ENCODE measurements around the gene SLC38A1.

Gene SLC38A1

GRCh38 chr12:46233423-46233822 lies 35.4 kb downstream of the SLC38A1 start:
- TF ChIP-seq, protein P1, sequence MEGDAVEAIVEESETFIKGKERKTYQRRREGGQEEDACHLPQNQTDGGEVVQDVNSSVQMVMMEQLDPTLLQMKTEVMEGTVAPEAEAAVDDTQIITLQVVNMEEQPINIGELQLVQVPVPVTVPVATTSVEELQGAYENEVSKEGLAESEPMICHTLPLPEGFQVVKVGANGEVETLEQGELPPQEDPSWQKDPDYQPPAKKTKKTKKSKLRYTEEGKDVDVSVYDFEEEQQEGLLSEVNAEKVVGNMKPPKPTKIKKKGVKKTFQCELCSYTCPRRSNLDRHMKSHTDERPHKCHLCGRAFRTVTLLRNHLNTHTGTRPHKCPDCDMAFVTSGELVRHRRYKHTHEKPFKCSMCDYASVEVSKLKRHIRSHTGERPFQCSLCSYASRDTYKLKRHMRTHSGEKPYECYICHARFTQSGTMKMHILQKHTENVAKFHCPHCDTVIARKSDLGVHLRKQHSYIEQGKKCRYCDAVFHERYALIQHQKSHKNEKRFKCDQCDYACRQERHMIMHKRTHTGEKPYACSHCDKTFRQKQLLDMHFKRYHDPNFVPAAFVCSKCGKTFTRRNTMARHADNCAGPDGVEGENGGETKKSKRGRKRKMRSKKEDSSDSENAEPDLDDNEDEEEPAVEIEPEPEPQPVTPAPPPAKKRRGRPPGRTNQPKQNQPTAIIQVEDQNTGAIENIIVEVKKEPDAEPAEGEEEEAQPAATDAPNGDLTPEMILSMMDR (IDR thresholded peaks at IDR 0.05): no peak
- no peak for DNase-seq (ENCODE audit: low spot score)
- no peak overlapping the region for H3K4me3 ChIP-seq
- H3K27ac ChIP-seq: no peak overlapping the region

DNA sequence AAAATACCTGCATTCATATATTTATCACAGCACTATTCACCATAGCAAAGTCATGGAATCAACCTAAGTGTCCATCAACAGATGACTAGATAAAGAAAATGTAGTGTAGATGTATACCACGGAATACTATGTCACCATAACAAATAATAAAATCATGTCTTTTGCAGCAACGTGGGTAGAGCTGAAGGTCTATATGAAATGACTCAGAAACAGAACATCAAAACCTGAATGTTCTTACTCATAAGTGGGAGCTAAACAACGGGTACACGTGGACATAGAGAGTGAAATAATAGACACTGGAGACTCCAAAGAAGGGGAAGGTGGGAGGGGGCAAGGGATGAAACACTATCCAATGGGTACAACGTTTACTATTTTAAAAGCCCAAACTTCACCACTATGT lies 37.9 kb downstream of the SLC38A1 start:
- DNase-seq (ENCODE audit: low spot score): no peak
- Histone ChIP-seq H3K27ac (no peak overlapping the region), H3K4me3 (no peak overlapping the region)
- TF ChIP-seq, protein P1 (IDR thresholded peaks at IDR 0.05): no peak

DNA sequence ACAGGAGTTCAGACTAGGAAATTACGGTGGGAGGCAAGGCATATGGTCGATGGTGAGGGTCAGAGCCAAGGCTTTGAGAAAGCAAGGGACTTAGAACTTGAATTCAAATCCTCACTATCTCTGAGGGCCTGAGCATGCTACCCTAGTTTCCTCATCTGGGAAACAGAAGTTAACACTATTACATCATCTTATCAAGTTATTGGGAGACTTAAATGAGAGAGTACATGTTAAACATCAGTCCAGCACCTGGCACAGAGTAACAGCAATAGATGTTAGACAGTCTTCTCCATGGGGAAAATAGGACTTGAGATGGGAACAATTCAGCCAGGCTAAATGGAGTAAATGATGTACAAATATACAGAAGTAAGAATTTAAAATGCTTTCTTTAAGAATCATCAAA lies 38.5 kb downstream of the SLC38A1 start:
- Histone ChIP-seq H3K4me3 (no peak overlapping the region), H3K27ac (no peak overlapping the region)
- no peak for DNase-seq (ENCODE audit: low spot score)
- TF ChIP-seq, protein P1 (IDR thresholded peaks at IDR 0.05): no peak

DNA sequence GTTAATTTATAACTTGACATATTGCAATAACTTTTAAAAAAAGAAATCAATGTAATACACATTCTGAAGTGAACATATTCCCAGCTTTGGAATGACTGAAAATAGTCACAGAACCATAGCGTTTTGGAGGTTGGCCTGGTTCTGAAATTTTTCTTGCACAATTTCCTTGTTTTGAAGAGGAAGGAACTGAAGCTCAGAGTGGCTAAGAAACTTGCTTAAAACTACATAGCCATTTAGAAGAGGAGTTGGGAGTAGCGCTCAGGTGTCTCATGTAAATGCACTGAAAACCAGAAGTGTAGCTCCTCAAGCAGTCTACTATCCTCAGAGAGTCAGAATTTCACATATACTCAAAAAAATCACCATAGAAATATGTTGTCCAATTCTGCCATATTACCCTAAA lies 41.2 kb downstream of the SLC38A1 start:
- Histone ChIP-seq H3K4me3 (no peak overlapping the region), H3K27ac (no peak overlapping the region)
- TF ChIP-seq, protein P1 (IDR thresholded peaks at IDR 0.05): no peak
- DNase-seq (ENCODE audit: low spot score): no peak

DNA sequence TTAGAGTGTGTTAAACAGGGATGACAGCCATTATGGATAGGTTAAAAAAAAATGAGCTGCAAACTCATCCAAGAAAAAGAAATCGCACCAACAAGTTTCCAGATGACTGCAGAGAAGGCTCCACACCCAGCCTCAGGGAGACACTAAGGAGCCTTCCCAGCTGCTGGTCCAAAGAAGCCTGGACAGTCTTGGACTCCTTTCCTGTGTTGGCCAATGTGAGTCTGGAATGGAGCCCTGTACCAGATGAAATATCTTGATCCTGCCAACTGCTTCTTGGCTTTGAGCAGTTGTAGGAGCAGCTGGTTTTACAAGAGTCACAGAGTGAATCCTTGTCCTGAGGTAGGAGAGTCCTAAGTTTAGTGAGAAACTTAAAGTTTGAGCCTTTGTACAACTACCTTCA lies 44.5 kb downstream of the SLC38A1 start:
- no peak overlapping the region for H3K4me3 ChIP-seq
- no peak for DNase-seq (ENCODE audit: low spot score)
- TF ChIP-seq, protein P1 (IDR thresholded peaks at IDR 0.05): no peak
- no peak overlapping the region for H3K27ac ChIP-seq

DNA sequence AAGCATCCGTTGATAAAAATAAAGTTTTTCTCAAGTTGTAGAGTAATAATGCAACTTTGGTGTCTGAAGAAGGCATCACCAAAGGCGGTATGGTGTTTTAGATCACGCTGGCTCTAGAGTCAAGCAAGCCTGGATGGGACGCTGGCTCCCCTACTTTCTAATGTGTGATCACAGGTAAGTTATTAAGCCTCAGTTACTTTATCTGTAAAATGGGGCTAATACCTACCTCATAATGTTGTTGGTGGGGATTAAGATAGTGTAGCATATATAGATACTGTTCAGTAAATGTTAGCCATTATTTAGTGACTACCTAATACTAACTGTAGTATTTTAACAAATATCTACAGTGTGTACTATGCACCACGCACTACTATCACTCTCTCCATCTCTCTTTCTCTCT lies 45.8 kb downstream of the SLC38A1 start:
- no peak overlapping the region for H3K27ac ChIP-seq
- TF ChIP-seq, protein P1 (IDR thresholded peaks at IDR 0.05): no peak
- no peak for DNase-seq (ENCODE audit: low spot score)
- H3K4me3 ChIP-seq: no peak overlapping the region

- Histone ChIP-seq H3K4me3 (no peak overlapping the region), H3K27ac (no peak overlapping the region)
- TF ChIP-seq, protein P1 (IDR thresholded peaks at IDR 0.05): no peak
- no peak for DNase-seq (ENCODE audit: low spot score)
Observed at GRCh38 chr12:46222636-46223035, 46.2 kb downstream of the SLC38A1 start.

All from coronary artery (tissue), 2 donors.